ENCODE measurements around the gene KRTAP20-2.

KRTAP20-2 gene

DNA sequence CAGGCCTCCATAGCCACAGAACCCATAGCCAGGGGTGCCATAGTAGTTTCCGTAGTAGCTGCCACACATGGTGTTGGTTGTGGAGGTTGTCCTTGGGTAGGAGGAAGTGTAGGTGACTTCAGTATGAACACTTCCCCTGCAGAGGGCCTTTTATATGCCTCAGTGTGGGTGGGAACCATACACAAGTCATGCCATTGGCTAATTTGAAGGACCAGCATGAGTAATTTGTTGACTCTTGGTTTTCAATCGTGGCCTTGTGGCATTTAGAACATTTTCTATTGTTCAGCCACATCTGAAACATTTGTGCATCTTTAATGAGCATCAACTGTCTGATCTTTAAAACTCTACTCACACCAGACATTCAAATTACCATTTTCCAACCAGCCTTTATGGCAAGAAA is 21.2 kb upstream of the KRTAP20-2 start, which contains the start of gene KRTAP6-1:
KRTAP6-1 (minus strand) TSS at position 95 of the 400 bp plus-strand sequence; CDS start at position 69, 26 bp downstream.
- no peak for TF ChIP-seq CTCF (IDR thresholded peaks at IDR 0.05; ENCODE audit: low read depth, low read length)
- H3K4me3 ChIP-seq (replicated peaks in 1 of 2; ENCODE audit: low read depth in 2 of 2, low read length in 2 of 2): no peak within 1 kb of the TSS
- DNase-seq (ENCODE audit: low read depth in 2 of 2): no peak

GRCh38 chr21:30615199-30615598 is 19.8 kb upstream of the KRTAP20-2 start:
- DNase-seq (ENCODE audit: low read depth in 2 of 2): no peak
- H3K4me3 ChIP-seq (replicated peaks in 1 of 2; ENCODE audit: low read depth in 2 of 2, low read length in 2 of 2): no peak overlapping the region
- TF ChIP-seq CTCF (IDR thresholded peaks at IDR 0.05; ENCODE audit: low read depth, low read length): no peak

DNA sequence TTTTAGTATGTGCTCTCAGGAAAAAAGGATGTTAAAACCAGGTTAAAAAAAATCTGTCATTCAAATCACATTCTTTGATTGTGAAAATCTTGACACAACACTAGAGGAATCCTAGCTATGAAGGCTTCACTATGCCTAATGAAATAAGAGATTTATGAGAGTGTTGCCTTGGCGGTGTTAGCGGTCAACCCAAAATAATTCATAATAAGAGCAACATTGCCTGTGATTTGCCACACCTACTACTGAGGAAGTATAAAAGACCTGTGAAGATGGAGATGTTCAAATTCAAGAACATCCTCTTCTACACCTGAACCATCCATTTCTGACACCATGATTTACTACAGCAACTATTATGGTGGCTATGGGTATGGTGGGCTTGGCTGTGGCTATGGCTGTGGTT is 18.9 kb upstream of the KRTAP20-2 start, which contains the start of gene KRTAP20-1:
KRTAP20-1 (plus strand) TSS at position 301 of the 400 bp plus-strand sequence; CDS start at position 331, 30 bp downstream.
- no peak for TF ChIP-seq CTCF (IDR thresholded peaks at IDR 0.05; ENCODE audit: low read depth, low read length)
- H3K4me3 ChIP-seq (replicated peaks in 1 of 2; ENCODE audit: low read depth in 2 of 2, low read length in 2 of 2): no peak within 1 kb of the TSS
- DNase-seq (ENCODE audit: low read depth in 2 of 2): no peak

DNA sequence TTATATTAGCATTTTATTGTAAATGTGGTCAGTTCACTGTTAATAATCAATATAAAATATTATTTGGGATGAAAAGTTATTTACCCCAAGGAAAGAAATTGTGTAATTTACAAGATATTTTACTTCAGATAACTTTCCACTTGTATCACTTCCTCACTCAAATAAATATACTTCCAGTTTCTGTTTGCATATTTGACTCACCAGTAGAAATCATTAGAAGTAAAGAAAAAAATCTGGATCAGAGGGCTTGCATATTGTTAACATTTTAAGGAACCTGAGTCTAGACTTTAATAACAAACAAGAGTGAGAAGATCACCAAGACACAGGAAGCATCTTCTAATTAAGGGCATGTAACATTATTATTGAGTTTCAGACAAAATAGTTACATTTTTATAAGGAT is 14.9 kb upstream of the KRTAP20-2 start:
- no peak overlapping the region for H3K4me3 ChIP-seq (replicated peaks in 1 of 2; ENCODE audit: low read depth in 2 of 2, low read length in 2 of 2)
- no peak for DNase-seq (ENCODE audit: low read depth in 2 of 2)
- no peak for TF ChIP-seq CTCF (IDR thresholded peaks at IDR 0.05; ENCODE audit: low read depth, low read length)

DNA sequence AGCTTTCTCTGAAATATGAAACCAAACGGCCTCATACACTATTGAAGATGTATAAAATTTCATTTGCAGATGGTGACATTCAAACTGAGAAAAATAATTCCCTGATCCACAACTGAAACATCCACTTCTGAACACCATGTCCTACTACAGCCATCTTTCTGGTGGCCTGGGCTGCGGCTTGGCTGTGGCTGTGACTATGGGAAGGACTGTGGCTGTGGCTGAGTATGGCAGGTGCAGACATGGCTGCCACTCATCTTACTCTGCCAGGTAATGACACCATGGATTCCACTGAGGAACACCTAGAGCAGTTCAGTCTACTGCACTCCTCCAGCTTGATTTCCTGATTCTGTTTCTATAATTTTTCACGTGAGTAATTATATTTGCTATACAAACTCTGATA is 14.5 kb upstream of the KRTAP20-2 start, which contains the start of gene KRTAP20-4:
KRTAP20-4 (plus strand) TSS at position 106 of the 400 bp plus-strand sequence.
- DNase-seq (ENCODE audit: low read depth in 2 of 2): no peak
- no peak for TF ChIP-seq CTCF (IDR thresholded peaks at IDR 0.05; ENCODE audit: low read depth, low read length)
- H3K4me3 ChIP-seq (replicated peaks in 1 of 2; ENCODE audit: low read depth in 2 of 2, low read length in 2 of 2): no peak within 1 kb of the TSS

DNA sequence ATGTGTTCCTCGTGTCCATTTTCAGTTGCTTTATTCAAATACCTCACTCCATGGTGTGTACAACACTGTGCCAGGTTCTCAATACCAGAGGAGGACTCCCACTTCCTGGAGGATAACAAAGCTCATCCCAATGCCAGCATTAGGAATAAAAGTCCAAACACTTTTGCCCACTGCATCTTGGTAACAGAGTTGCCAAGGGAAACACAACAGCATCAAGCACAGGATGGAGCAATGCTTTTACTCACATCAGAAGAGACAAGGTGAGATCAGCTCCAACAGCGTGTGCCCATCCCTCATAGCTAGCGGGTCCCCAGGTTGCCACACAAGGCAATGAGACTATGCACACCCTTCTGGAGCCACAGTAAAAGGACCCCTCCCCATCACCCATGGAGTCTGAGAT is 11.6 kb upstream of the KRTAP20-2 start:
- no peak for DNase-seq (ENCODE audit: low read depth in 2 of 2)
- no peak overlapping the region for H3K4me3 ChIP-seq (replicated peaks in 1 of 2; ENCODE audit: low read depth in 2 of 2, low read length in 2 of 2)
- no peak for TF ChIP-seq CTCF (IDR thresholded peaks at IDR 0.05; ENCODE audit: low read depth, low read length)
